Activated CD4-positive, alpha-beta T cell treated with anti-CD3 and anti-CD28 coated beads, Interleukin-2, amount 50 U/mL, for 24 hours (primary cell): Measurements from ENCODE around the gene RAP1A.
"Not testable (repeated sequence)": the region's sequence is repeated elsewhere in the genome, so short reads cannot be mapped to it uniquely, and the experiment has no call there.

Experiments
- DNase-seq, 2 donors: peaks; one replicate each; pipeline ENCODE4 v3.0.0-alpha.2; 2020; ENCODE audit warnings: low read depth in 1 of 2, low spot score in 1 of 2

RAP1A gene

DNA sequence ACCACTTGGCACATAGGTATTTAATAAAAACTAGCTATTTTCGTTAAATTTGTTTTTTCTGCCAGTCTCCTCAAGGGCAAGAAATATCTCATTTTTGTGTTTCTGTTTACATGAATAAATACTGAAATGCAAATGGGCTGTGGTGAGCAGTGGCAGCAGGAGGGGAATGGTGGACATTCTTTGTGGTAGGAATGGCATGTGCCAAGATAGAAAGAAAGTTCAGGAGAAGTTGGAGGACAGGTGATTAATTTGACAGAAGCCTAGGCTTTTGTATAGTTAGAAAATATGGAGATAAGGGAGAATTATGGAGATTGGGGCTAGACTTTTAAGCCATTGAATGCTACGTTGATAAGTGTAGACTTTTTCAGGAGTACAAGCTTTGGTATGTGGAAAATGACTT, 8.6 kb downstream of the RAP1A start:
- no peak for DNase-seq

DNA sequence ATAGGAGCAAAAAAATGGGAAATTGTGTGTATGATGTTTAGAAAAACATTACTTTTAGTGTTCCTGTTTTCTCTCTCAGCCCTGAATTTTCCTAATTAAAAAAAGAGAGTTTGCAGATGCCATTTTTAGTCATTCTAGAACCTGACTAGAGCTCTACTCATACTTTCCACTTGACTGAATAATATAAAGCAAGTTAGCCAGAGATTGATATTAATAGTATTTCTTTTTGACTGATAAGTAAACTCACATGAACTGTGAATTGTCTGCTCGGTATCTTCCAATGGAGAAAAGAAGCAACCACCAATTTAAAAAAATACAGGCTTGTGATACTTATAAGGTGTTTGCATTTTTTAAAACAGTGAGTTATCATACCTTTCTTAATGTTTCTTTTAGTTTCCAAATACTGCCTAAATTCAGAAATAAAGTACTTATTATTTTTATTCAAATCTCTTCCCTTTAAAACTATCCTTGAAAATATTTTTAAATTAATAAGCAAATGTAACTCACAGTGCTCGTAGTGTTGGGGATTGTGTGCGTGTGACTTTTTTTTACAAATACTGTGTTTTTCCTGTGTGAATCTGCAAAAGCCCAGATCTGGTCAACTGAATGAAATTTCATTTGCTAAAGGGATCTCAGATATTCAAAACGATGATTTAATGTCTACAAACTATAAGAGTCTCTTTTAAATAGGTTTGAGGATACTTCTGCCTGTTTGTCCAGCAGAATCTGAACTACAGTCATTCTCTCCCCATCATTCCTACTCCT, 9.8 kb downstream of the RAP1A start:
- DNase-seq: no peak

DNA sequence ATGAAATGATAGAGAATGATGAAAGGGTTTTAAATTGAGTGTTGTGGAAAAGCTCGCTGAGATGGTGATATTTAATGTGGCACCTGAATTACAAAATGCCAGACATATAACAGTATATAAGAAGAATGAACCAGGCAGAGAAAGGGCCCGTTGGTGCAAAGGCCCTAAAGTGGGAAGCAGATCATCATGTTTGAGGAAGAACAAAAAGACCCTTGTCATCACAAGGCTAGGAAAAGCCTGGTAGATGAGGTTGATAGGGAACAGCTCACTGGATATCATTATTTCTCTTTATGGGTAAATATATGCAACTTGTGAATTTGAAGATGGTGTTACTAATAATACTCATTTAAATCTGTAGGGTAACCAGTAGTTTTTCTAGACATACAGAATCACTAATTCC, 11.0 kb downstream of the RAP1A start:
- no peak for DNase-seq

DNA sequence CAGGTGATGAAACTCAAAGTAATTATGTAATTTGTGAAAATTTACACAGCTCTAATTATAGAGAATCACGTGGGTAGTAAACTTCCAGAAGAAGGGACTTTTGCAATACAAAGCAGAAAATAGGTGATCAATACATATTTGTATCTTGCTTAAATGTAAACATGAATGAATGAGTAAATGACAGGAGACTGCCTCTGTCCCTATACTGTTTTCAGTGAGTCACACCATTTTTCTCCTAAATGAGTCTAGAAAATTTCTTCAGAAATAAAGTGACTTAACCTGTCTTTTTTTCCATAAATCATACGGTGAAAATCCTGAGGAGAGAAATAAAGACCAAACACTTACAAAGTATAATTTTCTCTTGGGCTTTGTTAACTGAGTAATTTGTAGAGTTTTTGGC, 11.9 kb downstream of the RAP1A start:
- DNase-seq: no peak

DNA sequence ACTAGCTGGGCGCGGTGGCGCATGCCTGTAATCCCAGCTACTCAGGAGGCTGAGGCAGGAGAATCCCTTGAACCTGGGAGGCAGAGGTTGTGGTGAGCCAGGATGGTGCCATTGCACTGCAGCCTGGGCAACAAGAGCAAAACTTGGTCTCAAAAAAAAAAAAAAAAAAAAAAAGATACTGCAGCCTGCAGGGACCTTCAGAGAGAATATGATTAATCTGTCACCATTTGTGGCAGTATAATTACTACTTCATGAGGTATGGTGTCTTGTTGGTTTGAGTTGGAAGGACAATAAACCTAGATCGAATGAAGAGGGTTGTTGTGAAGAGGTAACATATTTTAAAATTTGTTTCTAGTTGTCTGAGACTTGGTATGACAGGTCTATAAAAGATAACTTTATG, 13.2 kb downstream of the RAP1A start:
- not testable (repeated sequence) for DNase-seq

DNA sequence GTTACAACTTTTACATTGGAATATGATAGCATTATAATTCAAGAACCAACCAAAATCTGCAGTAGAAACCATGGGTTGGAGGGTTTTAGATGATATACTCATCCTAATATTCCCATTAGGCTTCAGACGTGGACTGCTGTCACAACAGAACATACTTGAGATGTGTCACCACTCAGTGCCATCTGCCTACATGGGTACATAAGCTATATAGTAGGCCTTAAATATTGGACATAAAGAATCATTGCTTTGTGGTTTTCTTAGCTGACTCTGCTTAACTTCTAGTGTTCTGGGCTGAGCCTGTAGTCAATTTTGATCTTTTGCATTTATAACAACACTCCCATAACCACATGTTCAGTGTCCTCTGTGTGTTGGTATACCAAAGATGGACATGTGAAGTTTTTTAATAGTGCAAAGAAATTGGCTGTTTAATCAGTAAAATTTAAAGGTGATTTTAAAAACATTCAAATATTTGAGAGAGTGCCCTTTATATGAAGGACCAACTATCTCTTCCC, 14.2 kb downstream of the RAP1A start:
- no peak for DNase-seq

DNA sequence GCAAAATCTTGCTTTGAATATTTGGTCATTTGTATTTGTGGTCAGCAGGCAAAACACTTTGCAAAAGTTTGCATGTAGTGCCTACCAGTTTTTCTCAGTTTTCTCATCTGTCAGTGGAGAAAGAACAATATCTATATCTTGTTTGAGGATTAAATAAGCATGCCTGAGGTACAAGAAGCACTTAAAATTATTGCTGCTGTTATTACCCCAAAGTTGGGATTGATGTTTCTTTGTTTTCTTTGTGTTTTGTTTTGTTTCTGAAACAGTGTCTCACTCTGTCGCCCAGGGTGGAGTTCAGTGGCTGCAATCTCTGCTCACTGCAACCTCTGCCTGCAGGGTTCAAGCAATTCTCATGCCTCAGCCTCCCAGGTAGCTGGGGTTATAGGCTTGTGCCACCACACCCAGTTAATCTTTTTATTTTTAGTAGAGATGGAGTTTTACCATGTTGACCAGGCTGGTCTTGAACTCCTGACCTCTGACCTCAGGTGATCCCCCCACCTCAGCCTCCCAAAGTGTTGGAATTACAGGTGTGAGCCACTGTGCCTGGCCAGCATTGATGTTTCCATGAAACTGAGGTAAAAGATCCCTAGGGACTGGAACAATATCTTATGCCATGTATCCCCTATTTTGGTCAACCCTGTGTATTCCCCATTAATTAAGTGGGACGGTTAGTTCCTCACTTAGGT, 15.9 kb downstream of the RAP1A start:
- DNase-seq: no peak

DNA sequence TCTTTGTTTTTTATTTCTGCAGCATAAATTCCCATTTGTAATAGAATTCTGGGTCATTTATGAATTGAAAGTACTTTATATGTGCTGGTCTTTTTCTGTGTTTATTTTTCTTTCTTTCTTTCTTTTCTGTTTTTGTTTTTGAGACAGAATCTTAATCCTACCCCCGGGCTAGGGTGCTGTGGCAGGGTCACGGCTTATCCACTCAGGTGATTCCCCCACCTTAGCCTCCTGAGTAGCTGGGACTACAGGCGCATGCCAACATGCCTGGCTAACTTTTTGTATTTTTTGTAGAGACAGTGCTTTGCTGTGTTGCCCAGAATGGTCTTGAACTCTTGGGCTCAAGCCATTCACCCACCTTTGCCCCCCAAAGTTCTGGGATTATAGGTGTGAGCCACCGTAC, 18.7 kb downstream of the RAP1A start:
- no peak for DNase-seq

DNA sequence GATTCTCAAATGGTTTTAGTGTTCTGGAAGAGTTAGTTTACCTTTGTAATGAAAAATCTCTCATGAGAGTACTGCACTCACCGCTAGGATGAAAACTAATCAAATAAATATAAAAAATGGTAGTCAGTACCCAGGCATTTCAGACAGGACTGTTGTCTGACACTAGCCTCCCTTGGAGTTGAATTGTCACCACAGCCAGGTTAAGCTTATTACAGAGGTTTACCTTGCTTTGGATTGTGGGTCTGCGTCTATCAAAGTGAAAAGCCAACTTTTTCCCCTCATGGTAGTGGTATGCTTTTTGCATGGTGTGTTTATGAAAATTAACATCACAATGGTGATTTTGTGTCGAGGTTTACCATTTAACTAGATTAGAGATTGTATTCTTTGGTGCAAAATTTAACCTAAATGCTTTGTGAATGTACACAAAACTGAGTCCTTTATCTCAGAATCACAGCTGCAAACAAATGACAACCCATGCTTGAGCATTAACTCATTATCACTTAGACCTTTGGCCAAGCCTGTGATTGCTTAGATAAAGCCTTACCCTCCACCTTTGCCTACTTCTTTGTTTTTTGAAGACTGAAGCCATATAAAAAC, 20.1 kb downstream of the RAP1A start:
- DNase-seq: no peak

DNA sequence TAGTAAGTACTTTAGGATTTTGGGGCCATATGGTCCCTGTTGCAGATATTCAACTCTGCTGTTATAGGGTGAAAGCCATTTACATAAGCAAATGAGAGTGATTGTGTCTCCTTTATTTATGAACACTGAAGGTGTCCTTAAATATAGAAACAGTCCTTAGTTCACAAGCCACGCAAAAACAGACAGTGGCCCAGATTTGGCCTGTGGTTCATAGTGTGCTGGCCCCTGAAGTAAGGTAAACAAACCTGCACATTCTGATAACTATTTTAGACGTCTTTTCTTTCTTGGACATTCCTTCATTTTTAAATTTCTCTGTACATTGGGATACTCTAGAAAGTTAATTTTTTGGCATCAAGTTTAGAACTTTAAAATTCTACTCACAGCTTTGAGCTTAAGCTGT, 23.5 kb downstream of the RAP1A start:
- DNase-seq: no peak

DNA sequence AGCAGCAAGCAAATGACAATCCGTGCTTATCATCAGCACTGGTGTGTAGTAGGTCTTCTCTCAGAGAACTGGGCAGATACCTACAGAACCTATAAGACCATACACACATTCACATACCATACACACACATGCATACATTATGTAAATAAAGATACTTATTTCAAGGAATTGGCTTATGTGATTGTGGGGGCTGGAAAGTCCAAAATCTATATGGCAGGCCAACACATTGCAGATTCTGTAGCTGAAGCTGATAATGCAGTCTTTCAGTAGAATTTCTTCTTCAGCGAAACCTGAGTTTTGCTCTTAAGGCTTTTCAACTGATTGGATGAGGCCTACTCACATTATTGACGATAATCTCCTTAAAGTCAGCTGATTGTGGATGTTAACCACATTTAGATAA, 24.1 kb downstream of the RAP1A start:
- no peak for DNase-seq

DNA sequence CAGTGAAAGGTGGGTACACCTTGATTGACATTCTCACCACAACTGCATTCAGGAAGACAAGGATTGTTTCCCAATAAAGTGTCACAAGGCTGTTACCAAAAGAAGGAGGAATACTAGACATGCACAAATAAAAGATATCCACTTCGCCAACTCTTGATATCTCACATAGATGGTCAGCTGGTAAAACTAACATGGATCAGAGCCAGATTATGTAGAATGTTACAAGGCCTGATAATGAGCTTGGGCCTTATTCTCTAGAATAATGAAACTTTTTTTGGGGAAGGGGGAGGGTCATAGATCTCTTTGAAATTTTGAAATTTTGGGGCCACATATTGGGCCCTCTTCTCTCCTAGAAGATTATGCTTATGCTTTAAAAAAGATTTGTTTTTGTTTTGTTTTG, 24.9 kb downstream of the RAP1A start:
- no peak for DNase-seq

DNA sequence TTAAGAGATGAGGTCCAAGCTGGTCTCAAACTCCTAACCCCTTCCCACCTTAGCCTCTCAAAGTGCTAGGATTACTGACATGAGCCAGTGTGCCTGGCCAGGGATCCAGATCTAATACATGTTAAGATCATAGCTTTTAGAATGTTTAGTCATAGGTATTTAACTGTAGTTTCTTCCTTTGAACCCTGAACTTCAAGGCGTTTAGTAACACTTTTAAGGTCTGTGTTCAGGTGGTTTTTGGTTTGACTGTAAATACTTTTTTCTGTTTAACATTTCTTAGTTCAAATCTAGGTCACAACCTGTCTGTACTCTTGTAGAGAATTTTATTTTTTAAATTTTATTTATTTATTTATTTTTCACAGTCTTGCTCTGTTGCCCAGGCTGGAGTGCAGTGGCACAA, 28.1 kb downstream of the RAP1A start:
- no peak for DNase-seq

DNA sequence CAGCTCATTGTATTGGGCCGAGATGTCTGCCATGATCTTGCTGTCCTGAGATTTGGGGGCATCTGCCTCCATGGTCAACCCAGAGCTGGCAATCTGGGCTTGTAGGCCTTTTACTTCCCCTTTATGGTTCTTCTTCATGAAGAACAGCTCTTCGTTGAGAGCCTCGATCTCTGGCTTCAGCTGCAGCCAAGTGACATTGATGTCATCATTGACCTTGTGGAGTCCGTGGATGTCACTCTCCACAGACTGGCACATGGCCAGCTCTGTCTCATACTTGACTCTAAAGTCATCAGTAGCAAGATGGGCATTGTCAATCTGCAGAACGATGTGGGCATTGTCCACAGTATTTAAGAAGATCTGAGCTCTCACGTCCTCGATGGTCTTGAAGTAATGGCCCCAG, 29.2 kb downstream of the RAP1A start:
- no peak for DNase-seq

DNA sequence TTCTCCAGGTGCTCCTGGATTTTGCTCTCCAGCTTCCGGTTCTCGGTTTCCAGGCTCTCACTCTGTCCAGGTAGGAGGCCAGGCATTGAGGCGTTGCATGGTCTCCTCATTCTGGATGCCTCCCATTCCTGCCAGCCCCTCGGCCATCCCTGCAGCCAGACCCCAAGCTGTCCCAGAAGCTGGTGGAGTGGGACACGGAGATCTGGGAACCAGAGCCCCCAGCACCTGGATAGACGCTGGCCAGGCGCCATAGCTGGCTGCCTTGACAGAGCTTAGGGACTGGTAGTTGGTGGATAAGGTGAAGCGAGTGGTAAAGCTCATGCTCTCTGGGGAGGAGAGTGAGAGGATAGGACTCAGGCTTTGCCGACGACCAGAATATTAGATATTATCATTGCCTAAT, 29.6 kb downstream of the RAP1A start:
- no peak for DNase-seq

DNA sequence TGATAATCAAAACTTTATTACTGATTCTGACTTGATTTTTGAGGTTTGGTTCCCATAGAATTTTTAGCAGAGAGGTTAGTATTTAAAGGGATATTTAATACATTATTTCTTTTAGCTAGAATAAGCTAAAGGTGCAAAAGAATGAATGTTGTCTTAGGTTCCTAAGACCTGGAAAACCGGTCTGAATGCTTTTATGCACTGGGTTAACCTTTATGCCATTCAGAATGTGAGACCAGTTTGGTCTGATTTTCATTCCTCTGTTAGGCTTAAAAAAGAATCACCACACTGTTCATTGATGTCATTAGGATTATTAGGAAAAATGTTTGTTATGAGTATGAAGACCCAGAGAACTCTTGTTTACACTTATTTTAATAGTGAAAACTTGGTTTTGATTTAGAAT, 30.1 kb downstream of the RAP1A start:
- no peak for DNase-seq

DNA sequence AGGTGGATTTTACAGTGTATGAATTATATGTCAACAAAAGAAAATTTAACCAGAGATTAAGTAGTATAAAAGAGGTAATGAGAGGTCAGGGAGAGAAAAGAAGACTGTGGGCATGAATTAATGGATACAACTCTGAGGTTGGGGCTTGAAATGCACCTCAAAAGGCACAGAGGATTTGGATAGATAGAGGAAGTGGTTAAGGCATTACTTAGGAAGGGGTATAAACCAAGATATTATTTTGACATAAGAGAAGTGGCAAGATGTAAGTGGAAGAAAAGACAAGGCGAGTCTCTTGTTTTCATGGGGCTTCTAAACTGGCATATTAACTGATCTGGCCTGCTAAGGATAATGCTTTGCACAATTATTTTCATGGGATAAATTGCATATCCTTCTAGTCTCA, 34.1 kb downstream of the RAP1A start:
- DNase-seq: no peak

DNA sequence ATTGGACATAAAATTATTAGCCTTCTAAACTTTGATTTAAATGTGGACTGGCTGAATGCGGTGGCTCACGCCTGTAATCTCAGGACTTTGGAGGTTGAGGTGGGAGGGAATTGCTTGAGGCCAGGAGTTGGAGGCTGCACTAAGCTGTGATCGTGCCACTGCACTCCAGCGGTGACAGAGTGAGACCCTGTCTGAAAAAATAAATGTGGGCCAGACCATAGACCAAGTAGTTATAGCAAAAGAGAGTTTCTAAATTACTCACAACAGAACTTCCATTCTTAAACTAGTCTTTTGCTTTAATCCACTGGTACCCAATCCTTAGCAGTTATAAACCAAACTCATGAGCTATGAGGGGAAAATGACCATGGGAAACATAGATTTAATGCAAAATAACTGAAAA, 35.2 kb downstream of the RAP1A start:
- no peak for DNase-seq

DNA sequence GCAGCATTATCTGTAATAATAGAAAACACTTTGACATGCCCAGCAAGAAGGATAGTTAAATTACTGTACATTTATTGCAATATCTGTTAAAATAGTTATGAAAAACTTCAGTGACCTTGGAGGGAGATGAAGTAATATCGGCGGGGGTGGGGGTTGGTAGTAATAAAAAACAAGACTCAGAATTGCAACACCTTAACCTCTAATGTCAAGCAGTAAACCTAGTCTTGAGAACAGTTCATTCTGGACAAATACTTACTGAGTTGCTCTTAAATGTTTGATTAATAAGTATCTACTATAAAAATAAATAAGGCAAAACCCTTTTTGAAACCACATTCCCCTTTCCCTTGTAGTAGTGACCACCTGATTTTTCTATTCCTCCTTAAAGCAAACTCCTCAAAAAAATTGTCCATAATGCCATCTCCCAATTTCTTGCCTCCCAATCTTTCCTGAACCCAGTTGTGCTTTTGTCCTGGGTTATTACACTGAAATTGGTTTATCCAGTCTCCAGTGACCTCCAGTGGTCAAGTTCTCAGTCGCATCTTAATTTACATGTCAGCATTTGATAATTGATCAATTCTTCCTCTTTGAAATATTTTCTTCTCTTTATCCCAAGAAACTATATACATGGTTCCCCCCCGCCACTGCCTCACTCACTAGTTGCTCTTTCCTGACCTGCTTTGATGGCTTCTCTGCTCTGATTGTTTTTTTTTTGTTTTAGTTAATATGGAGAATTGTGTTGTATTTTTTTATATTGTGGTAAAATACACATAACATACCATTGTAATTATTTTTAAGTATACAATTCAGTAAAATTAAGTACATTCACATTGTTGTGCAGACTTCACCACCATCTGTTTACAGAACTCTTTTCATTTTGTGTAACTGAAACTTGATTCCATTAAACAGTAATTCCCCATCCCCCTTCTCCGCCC, 36.8 kb downstream of the RAP1A start:
- DNase-seq: no peak

DNA sequence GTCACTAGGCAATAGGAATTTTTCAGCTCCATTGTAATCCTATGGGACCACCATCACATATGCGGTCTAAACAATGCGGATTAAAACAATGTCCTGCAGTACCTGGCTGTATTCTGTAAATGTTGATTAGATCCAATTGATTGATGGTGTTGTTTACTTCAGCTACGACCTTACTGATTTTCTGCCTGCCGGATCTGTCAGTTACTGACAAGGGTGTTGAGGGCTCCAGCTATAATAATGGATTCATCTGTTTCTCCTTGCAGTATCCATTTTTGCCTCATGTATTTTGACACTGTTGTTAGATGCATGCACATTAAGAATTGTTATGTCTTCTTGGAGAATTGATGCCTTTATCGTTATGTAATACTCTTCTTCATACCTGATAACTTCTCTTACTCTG, 39.0 kb downstream of the RAP1A start:
- no peak for DNase-seq
